Subcutaneous adipose tissue (tissue), 4 donors: ENCODE results near the gene SLC6A20. TPM values are rescaled to one million over a fixed set of nuclear protein-coding genes. Genes with fewer than 3 reads are reported as not detected.

ENCODE experiments used
- CTCF ChIP-seq: fragments of 450-650 bp; IDR thresholded peaks from one replicate; pipeline ENCODE4 v1.5.1; 2016; ENCODE audit warnings: low read depth, mild to moderate bottlenecking, control low read depth, antibody characterized with exemption, moderate library complexity
- total RNA-seq, 4 donors: library from RNA; depleted of rRNA; stranded (reverse); fragments of >200 nt; gene quantifications; one replicate each; pipeline ENCODE4 v1.1.0, GENCODE V29; 2016

Gene SLC6A20
- total RNA-seq, 4 donors from 2014 or later = 0.22 TPM; not detected in 3

- no peak for TF ChIP-seq CTCF
These were observed 20.2 kb upstream of the SLC6A20 start for GRCh38 chr3:45816544-45816943.

GRCh38 chr3:45814322-45814721 lies 18.0 kb upstream of the SLC6A20 start:
- no peak for TF ChIP-seq CTCF

GRCh38 chr3:45807681-45808540 lies 11.6 kb upstream of the SLC6A20 start:
- no peak for TF ChIP-seq CTCF

GRCh38 chr3:45807133-45807532 lies 10.8 kb upstream of the SLC6A20 start:
- TF ChIP-seq CTCF = no peak

- TF ChIP-seq CTCF = no peak
These were observed 9.7 kb upstream of the SLC6A20 start for GRCh38 chr3:45806072-45806471.

GRCh38 chr3:45803252-45803935 lies 7.1 kb upstream of the SLC6A20 start:
- no peak for TF ChIP-seq CTCF

GRCh38 chr3:45802146-45802545 lies 5.8 kb upstream of the SLC6A20 start:
- TF ChIP-seq CTCF = no peak
